Measurements from ENCODE around the gene TRAIP. TPM values are rescaled to one million over a fixed set of nuclear protein-coding genes. Genes with fewer than 3 reads are reported as not detected.

TRAIP gene
- total RNA-seq, 1 donor from 2014 or later = 38.1 TPM

GRCh38 chr3:49792371-49793150, 63.8 kb downstream of the TRAIP start:
- DNase-seq (ENCODE audit: low read depth, low spot score) = no peak
- no peaks in the 10 kb centered on the region for H3K36me3 Mint-ChIP-seq (ENCODE audit: low read depth)
- H3K27me3 Mint-ChIP-seq (ENCODE audit: low read depth) = no peaks in the 10 kb centered on the region
- TF ChIP-seq CTCF (conservative IDR thresholded peaks at IDR 0.05) = no peak
- no peaks in the 10 kb centered on the region for H3K9me3 Mint-ChIP-seq
- H3K4me3 Mint-ChIP-seq = no peak overlapping the region
- no peak overlapping the region for H3K27ac Mint-ChIP-seq (ENCODE audit: unreplicated experiment)
- H3K4me1 Mint-ChIP-seq = peaks cover 15% of the 10 kb centered on the region

- no peaks in the 10 kb centered on the region for H3K36me3 Mint-ChIP-seq (ENCODE audit: low read depth)
- H3K27me3 Mint-ChIP-seq (ENCODE audit: low read depth) = no peaks in the 10 kb centered on the region
- H3K4me3 Mint-ChIP-seq = no peak overlapping the region
- no peaks in the 10 kb centered on the region for H3K9me3 Mint-ChIP-seq
- H3K27ac Mint-ChIP-seq (ENCODE audit: unreplicated experiment) = no peak overlapping the region
- TF ChIP-seq CTCF (conservative IDR thresholded peaks at IDR 0.05) = no peak
- H3K4me1 Mint-ChIP-seq = peaks cover 21% of the 10 kb centered on the region
- no peak for DNase-seq (ENCODE audit: low read depth, low spot score)
Observed at GRCh38 chr3:49791571-49791970, 64.8 kb downstream of the TRAIP start.

GRCh38 chr3:49790626-49791411, 65.5 kb downstream of the TRAIP start:
- DNase-seq (ENCODE audit: low read depth, low spot score) = no peak
- no peaks in the 10 kb centered on the region for H3K36me3 Mint-ChIP-seq (ENCODE audit: low read depth)
- no peak overlapping the region for H3K4me3 Mint-ChIP-seq
- H3K9me3 Mint-ChIP-seq = no peaks in the 10 kb centered on the region
- peaks cover 23% of the 10 kb centered on the region for H3K4me1 Mint-ChIP-seq
- H3K27ac Mint-ChIP-seq (ENCODE audit: unreplicated experiment) = peak overlapping the region; percentile 70
- H3K27me3 Mint-ChIP-seq (ENCODE audit: low read depth) = no peaks in the 10 kb centered on the region
- no peak for TF ChIP-seq CTCF (conservative IDR thresholded peaks at IDR 0.05)

GRCh38 chr3:49788056-49788455, 68.3 kb downstream of the TRAIP start:
- H3K27me3 Mint-ChIP-seq (ENCODE audit: low read depth) = no peaks in the 10 kb centered on the region
- H3K4me3 Mint-ChIP-seq = peak overlapping the region; percentile 18
- no peak overlapping the region for H3K27ac Mint-ChIP-seq (ENCODE audit: unreplicated experiment)
- peaks cover 38% of the 10 kb centered on the region for H3K4me1 Mint-ChIP-seq
- no peaks in the 10 kb centered on the region for H3K9me3 Mint-ChIP-seq
- TF ChIP-seq CTCF (conservative IDR thresholded peaks at IDR 0.05) = no peak
- no peak for DNase-seq (ENCODE audit: low read depth, low spot score)
- peaks cover 5% of the 10 kb centered on the region for H3K36me3 Mint-ChIP-seq (ENCODE audit: low read depth)

- H3K27me3 Mint-ChIP-seq (ENCODE audit: low read depth) = no peaks in the 10 kb centered on the region
- H3K9me3 Mint-ChIP-seq = no peaks in the 10 kb centered on the region
- no peak for TF ChIP-seq CTCF (conservative IDR thresholded peaks at IDR 0.05)
- H3K27ac Mint-ChIP-seq (ENCODE audit: unreplicated experiment) = peak overlapping the region; percentile 6
- no peak for DNase-seq (ENCODE audit: low read depth, low spot score)
- H3K4me3 Mint-ChIP-seq = peak overlapping the region; percentile 92
- H3K36me3 Mint-ChIP-seq (ENCODE audit: low read depth) = peaks cover 5% of the 10 kb centered on the region
- peaks cover 38% of the 10 kb centered on the region for H3K4me1 Mint-ChIP-seq
Observed at GRCh38 chr3:49787536-49787935, 68.8 kb downstream of the TRAIP start.

Measured in neural crest cell (in vitro differentiated cells).